K562 (cell line): ENCODE results near the gene DUSP5. TPM values are rescaled to one million over a fixed set of nuclear protein-coding genes. Genes with fewer than 3 reads are reported as not detected.

ENCODE experiments used
- ATAC-seq: fragments of 200-7000 bp; cut with Tn5 transposase; 3 replicates; pipeline ENCODE4 v1.9.1; 2020; ENCODE audit warnings: moderate library complexity
- BruUV-seq: library from RNA; stranded (reverse); fragments of 400-500 nt; replicated peaks from 2 replicates; lab custom pipeline; 2021; lab: Mats Ljungman, UMichigan
- CTCF ChIA-PET: fragments of 300-600 bp; formaldehyde crosslinking; extraction: SDS; loops from one replicate; lab custom pipeline; 2021; ENCODE audit warnings: low intra/inter-chr PET ratio; lab: Yijun Ruan, JAX
- POLR2A ChIA-PET: fragments of 300-600, 350-650 bp; sonication (Branson Sonifier 250); formaldehyde crosslinking; extraction: SDS; loops from one replicate; lab custom pipeline; 2021; ENCODE audit warnings: antibody characterized with exemption, inconsistent platforms; lab: Yijun Ruan, JAX
- DNase-seq, 4 experiments: peaks; one replicate each; pipeline versions ENCODE4 v3.0.0 to v3.0.0-alpha.2; 2011 to 2018; ENCODE audit warnings: low spot score in 3 of 4, mixed read lengths in 3 of 4; ENCODE audit errors: extremely low read depth in 1 of 4
- FAIRE-seq: peaks from 2 replicates; lab custom pipeline; 2011; peaks lifted over from hg19 to GRCh38; lab: Jason Lieb, UNC
- H2AFZ ChIP-seq: 2 replicates; pipeline ENCODE4 v1.6.0; 2011; ENCODE audit warnings: low read depth, low read length, control low read depth, inconsistent platforms
- H3K27ac ChIP-seq: fragments of 200-600 bp; 3 replicates; pipeline ENCODE4 v1.8.0; 2011; ENCODE audit warnings: low read depth, mild to moderate bottlenecking, control low read depth, inconsistent platforms, low read length, moderate library complexity, mixed read lengths; ENCODE audit errors: extremely low read depth
- H3K27me3 ChIP-seq, 2 experiments: fragments of 300-600 bp in 1 of 2; 2 replicates in 1 of 2; 3 replicates in 1 of 2; pipeline versions ENCODE4 v1.6.0 to v1.8.0; 2011; ENCODE audit warnings: inconsistent platforms in 2 of 2, low read length in 2 of 2, mild to moderate bottlenecking in 1 of 2, mixed read lengths in 1 of 2, moderate library complexity in 1 of 2; ENCODE audit not compliant: control insufficient read depth in 2 of 2, insufficient read depth in 2 of 2
- H3K36me3 ChIP-seq: fragments of 300-600 bp; 3 replicates; pipeline ENCODE4 v1.8.0; 2011; ENCODE audit warnings: mild to moderate bottlenecking, low read length, inconsistent platforms; ENCODE audit not compliant: control insufficient read depth, insufficient read depth
- H3K4me1 ChIP-seq, 2 experiments: fragments of 200-600 bp in 1 of 2; replicated peaks in 1 of 2; 2 replicates in 1 of 2; 3 replicates in 1 of 2; pipeline versions ENCODE4 v1.5.1 to v1.8.0; 2011; ENCODE audit warnings: inconsistent platforms in 2 of 2, low read length in 2 of 2, mild to moderate bottlenecking in 1 of 2, mixed read lengths in 1 of 2, moderate library complexity in 1 of 2; ENCODE audit not compliant: control insufficient read depth in 2 of 2, insufficient read depth in 2 of 2
- H3K4me2 ChIP-seq: 2 replicates; pipeline ENCODE4 v1.6.1; 2011; ENCODE audit warnings: low read length, control low read depth, inconsistent platforms, mixed read lengths; ENCODE audit not compliant: insufficient read depth
- H3K4me3 ChIP-seq: fragments of 200-600 bp; sonication (generic), shearing (Covaris generic); 2 replicates; pipeline ENCODE4 v1.5.1; 2016; ENCODE audit warnings: control low read depth, inconsistent platforms
- H3K79me2 ChIP-seq: fragments of 200-600 bp; 3 replicates; pipeline ENCODE4 v1.8.0; 2011; ENCODE audit warnings: low read length, inconsistent platforms; ENCODE audit not compliant: control insufficient read depth, insufficient read depth
- H3K9ac ChIP-seq, 2 experiments: 2 replicates each; pipeline versions ENCODE4 v1.6.0 to v1.6.1; 2011; ENCODE audit warnings: low read depth in 2 of 2, low read length in 2 of 2, control low read depth in 1 of 2, inconsistent platforms in 1 of 2, mild to moderate bottlenecking in 1 of 2, mixed read lengths in 1 of 2; ENCODE audit not compliant: insufficient read depth in 1 of 2
- H3K9me1 ChIP-seq: one replicate; pipeline ENCODE4 v1.6.0; 2011; ENCODE audit warnings: inconsistent platforms, mild to moderate bottlenecking, low read length, moderate library complexity; ENCODE audit not compliant: control insufficient read depth, insufficient read depth
- H3K9me3 ChIP-seq: replicated peaks from 2 replicates; pipeline ENCODE4 v1.5.1; 2011; ENCODE audit warnings: low read depth, low read length, inconsistent platforms; ENCODE audit not compliant: control insufficient read depth, insufficient read depth
- H4K20me1 ChIP-seq: replicated peaks from 2 replicates; pipeline ENCODE4 v1.6.1; 2011; ENCODE audit warnings: low read length, inconsistent platforms, mixed read lengths; ENCODE audit not compliant: control insufficient read depth, insufficient read depth
- ASH1L ChIP-seq: fragments of 450-650 bp; IDR thresholded peaks from 2 replicates; pipeline ENCODE4 v1.6.1; 2018; ENCODE audit warnings: borderline replicate concordance, mild to moderate bottlenecking, low read depth; ENCODE audit not compliant: partially characterized antibody
- BHLHE40 ChIP-seq: IDR thresholded peaks from 2 replicates; pipeline ENCODE4 v1.6.1; 2011; ENCODE audit warnings: low read length, improper control_type of control experiment
- CBX3 ChIP-seq, 2 experiments: IDR thresholded peaks; 1 replicate in 1 of 2; 2 replicates in 1 of 2; pipeline ENCODE4 v1.6.1; 2012; ENCODE audit warnings: inconsistent platforms in 2 of 2, low read length in 2 of 2, borderline replicate concordance in 1 of 2, control low read depth in 1 of 2
- ESRRA ChIP-seq: fragments of 450-650 bp; IDR thresholded peaks from 2 replicates; pipeline ENCODE4 v1.6.1; 2014; ENCODE audit warnings: low read depth, mild to moderate bottlenecking, moderate library complexity, borderline replicate concordance
- ETS2 ChIP-seq: IDR thresholded peaks from 2 replicates; pipeline ENCODE4 v1.6.1; 2016; ENCODE audit warnings: borderline replicate concordance, missing genetic modification characterization, mild to moderate bottlenecking, moderate library complexity, missing compliant biosample characterization; ENCODE audit not compliant: poor library complexity, severe bottlenecking
- HOXB6 ChIP-seq: fragments of 250-450 bp; sonication (Bioruptor Pico); IDR thresholded peaks from 2 replicates; pipeline ENCODE4 v1.5.1; 2022; ENCODE audit warnings: mild to moderate bottlenecking, borderline replicate concordance
- LARP7 ChIP-seq: fragments of 450-650 bp; IDR thresholded peaks from 2 replicates; pipeline ENCODE4 v1.6.1; 2016
- MXI1 ChIP-seq: IDR thresholded peaks from 2 replicates; pipeline ENCODE4 v1.6.1; 2011; ENCODE audit warnings: low read depth, mild to moderate bottlenecking, improper control_type of control experiment, low read length
- POLR2AphosphoS2 ChIP-seq: IDR thresholded peaks from 2 replicates; pipeline ENCODE4 v1.6.1; 2012; ENCODE audit warnings: low read length, improper control_type of control experiment
- YY1 ChIP-seq, 3 experiments: IDR thresholded peaks; 2 replicates each; pipeline ENCODE4 v1.6.1; 2011; ENCODE audit warnings: low read length in 2 of 3, mild to moderate bottlenecking in 2 of 3, moderate library complexity in 2 of 3, borderline replicate concordance in 1 of 3, control low read depth in 1 of 3, low read depth in 1 of 3; ENCODE audit not compliant: insufficient read depth in 3 of 3, insufficient replicate concordance in 2 of 3, control insufficient read depth in 1 of 3, insufficient read length in 1 of 3; ENCODE audit errors: extremely low read depth in 1 of 3
- ZNF124 ChIP-seq: sonication (generic); formaldehyde crosslinking; IDR thresholded peaks from 2 replicates; pipeline ENCODE4 v1.8.1; 2022; ENCODE audit warnings: missing genetic modification reagents
- ZNF277 ChIP-seq: fragments of 250-450 bp; sonication (Bioruptor Pico); IDR thresholded peaks from 2 replicates; pipeline ENCODE4 v1.8.0; 2022; ENCODE audit warnings: inconsistent platforms, mild to moderate bottlenecking, moderate library complexity, borderline replicate concordance
- ZSCAN32 ChIP-seq: fragments of 450-650 bp; formaldehyde crosslinking; IDR thresholded peaks from 2 replicates; pipeline ENCODE4 v1.4.0; 2020; ENCODE audit warnings: mild to moderate bottlenecking, moderate library complexity
- WGBS: fragments of 100-300 bp; shearing (Covaris generic); methylation state at CpG from one replicate; pipeline ENCODE4 v1.1.6; 2016; ENCODE audit warnings: low coverage, mixed read lengths; ENCODE audit not compliant: insufficient coverage; ENCODE audit errors: missing lambda C conversion rate; 5-methylcytosine and 5-hydroxymethylcytosine counted together
- in situ Hi-C: fragments of 300-500 bp; cut with MboI; formaldehyde crosslinking; loops from 4 replicates; pipeline ENCODE4 v1.15.0; 2018; ENCODE audit warnings: inconsistent platforms, mixed read lengths
- intact Hi-C: fragments of 100-400 bp; cut with micrococcal nuclease; formaldehyde crosslinking; loops from 2 replicates; pipeline ENCODE4 v1.14.2; 2022
- polyA plus RNA-seq, 8 experiments: library from polyadenylated mRNA; depleted of rRNA in 4 of 8; stranded (reverse) in 5 of 8; unstranded in 3 of 8; fragments of >200 nt; fragmentation: Nextera tagmentation in 2 of 8; fragmentation: Illumina TruSeq in 1 of 8; extraction: Ambion mirVana in 2 of 8; extraction: Trizol in 1 of 8; gene quantifications; 2 replicates each; pipeline versions ENCODE4 v1.2.1 to v1.2.3, GENCODE V29; 2011 to 2014; ENCODE audit warnings: inconsistent platforms in 1 of 8, missing spikeins in 1 of 8
- total RNA-seq, 7 experiments: library from RNA; depleted of rRNA in 6 of 7; stranded (reverse); fragments of >200 nt in 6 of 7; fragmentation: Illumina TruSeq in 2 of 7; extraction: Trizol in 2 of 7; gene quantifications; 2 replicates each; pipeline versions ENCODE4 v1.2.1 to v1.2.3, GENCODE V29; 2011 to 2021; ENCODE audit warnings: low replicate concordance in 1 of 7
- TF ChIP-seq, protein P1 (sequence below): fragments of 450-650 bp; formaldehyde crosslinking; IDR thresholded peaks from 2 replicates; pipeline ENCODE4 v1.4.0; 2020; ENCODE audit warnings: mild to moderate bottlenecking, moderate library complexity
- TF ChIP-seq, protein P2 (sequence below): fragments of 250-450 bp; sonication (Bioruptor Pico); IDR thresholded peaks from 2 replicates; pipeline ENCODE4 v1.4.0; 2020; ENCODE audit warnings: borderline replicate concordance

Gene DUSP5
- total and polyA plus RNA-seq, 9 of the 15 experiments (the other 6 are each of a cell fraction or from before 2014, with no cell fraction given) = 0.49 to 3.4 (median 2.0) TPM

DNA sequence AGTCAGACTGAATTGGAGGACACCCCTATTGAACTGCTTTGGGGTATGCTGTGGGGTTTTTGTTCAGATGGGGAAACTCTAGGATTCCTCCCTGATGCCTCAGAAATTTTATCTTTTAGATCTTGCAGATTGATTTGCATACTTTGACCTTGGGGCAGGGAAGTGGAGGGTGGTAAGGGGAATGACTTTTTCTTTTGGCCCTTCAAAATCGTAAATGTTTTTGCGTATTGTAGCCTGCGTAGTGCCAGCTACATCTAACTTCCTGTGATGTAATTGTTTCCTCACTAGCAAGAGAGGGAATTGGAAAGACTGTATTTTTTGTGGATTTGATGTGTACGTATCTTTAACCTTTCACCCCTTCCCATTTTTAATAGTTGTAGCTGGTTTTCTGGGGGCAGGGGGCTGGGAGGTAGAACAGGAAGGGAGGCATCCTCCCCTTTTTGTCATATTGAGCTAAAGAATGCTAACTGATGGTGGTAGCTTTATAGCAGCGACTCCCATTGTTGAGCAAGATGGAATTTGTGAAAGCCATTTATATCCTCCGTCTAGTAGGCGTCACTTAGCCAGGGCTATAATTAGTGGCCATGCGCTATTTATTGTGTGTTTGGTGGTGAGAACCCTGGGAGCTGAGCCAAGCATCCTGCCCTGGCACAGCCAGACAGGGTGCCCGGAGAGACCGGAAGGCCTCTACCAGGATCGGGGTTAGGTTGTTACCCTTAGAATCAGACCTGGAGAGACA lies 11.3 kb downstream of the DUSP5 start (continued):
- peak; percentile 75; the same call in 1 of the 2 replicates for TF ChIP-seq ESRRA
- TF ChIP-seq, all 486 proteins: peak for 1

DNA sequence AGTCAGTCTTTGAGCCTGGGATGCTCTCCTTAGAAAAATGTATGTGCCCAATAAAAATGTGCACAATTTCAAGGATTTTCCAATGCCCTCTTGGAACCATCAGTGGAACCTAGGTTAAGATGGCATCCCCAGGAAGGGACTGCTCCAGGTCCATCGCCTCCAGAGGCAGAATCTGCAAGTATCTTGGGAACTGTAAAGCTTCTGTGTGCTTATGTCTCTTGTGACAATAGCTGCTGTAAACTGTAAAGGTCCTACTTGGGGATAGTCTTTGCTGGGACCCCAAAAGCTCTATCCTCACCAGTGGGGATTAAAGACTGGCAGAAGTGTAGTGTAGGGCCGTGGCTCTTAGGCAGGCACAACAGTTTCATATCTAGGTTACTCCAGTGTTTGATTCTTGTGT lies 11.9 kb downstream of the DUSP5 start:
- POLR2A ChIA-PET = no interaction called here
- no peak for FAIRE-seq

More for the DNA sequence above, 11.9 kb downstream of the DUSP5 start:
- no peak for DNase-seq
- Histone ChIP-seq H3K4me3 (no peak overlapping the region), H2AFZ (no peak overlapping the region), H3K27ac (no peak overlapping the region), H4K20me1 (no peaks in the 10 kb centered on the region), H3K9ac (no peak overlapping the region), H3K27me3 (no peaks in the 10 kb centered on the region), H3K4me1 (peaks cover 3 to 14% of the 10 kb centered on the region in 2 experiments; a peak in 4 of 5 replicates), H3K9me1 (no peaks in the 10 kb centered on the region), H3K79me2 (no peaks in the 10 kb centered on the region; the same call in 2 of the 3 replicates), H3K4me2 (no peak overlapping the region), H3K9me3 (no peaks in the 10 kb centered on the region), H3K36me3 (peaks cover 18% of the 10 kb centered on the region; the same call in 1 of the 3 replicates)
- no peak for ATAC-seq
- intact Hi-C loops (no loop called here), in situ Hi-C loops (no loop called here)
- 83% methylated on average over 2 of the region's 2 CpGs for WGBS
- TF ChIP-seq, protein P1, sequence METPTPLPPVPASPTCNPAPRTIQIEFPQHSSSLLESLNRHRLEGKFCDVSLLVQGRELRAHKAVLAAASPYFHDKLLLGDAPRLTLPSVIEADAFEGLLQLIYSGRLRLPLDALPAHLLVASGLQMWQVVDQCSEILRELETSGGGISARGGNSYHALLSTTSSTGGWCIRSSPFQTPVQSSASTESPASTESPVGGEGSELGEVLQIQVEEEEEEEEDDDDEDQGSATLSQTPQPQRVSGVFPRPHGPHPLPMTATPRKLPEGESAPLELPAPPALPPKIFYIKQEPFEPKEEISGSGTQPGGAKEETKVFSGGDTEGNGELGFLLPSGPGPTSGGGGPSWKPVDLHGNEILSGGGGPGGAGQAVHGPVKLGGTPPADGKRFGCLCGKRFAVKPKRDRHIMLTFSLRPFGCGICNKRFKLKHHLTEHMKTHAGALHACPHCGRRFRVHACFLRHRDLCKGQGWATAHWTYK (CRISPR knock-in tag) = no peak
- no peak for TF ChIP-seq ASH1L
- no peak for TF ChIP-seq CBX3 (IDR thresholded peaks at IDR 0.05; ENCODE audit: borderline replicate concordance in 1 of 2, low read length in 2 of 2)
- TF ChIP-seq ETS2 (tag) = no peak
- TF ChIP-seq POLR2AphosphoS2 = no peak
- TF ChIP-seq BHLHE40 = no peak
- no peak for TF ChIP-seq HOXB6 (CRISPR knock-in tag)
- TF ChIP-seq LARP7 = no peak
- TF ChIP-seq, protein P2, sequence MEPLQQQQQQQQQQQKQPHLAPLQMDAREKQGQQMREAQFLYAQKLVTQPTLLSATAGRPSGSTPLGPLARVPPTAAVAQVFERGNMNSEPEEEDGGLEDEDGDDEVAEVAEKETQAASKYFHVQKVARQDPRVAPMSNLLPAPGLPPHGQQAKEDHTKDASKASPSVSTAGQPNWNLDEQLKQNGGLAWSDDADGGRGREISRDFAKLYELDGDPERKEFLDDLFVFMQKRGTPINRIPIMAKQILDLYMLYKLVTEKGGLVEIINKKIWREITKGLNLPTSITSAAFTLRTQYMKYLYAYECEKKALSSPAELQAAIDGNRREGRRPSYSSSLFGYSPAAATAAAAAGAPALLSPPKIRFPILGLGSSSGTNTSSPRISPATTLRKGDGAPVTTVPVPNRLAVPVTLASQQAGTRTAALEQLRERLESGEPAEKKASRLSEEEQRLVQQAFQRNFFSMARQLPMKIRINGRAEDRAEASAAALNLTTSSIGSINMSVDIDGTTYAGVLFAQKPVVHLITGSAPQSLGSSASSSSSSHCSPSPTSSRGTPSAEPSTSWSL (CRISPR knock-in tag) = no peak
- TF ChIP-seq YY1 (IDR thresholded peaks at IDR 0.05; ENCODE audit: borderline replicate concordance in 1 of 3, control insufficient read depth in 1 of 3, extremely low read depth in 1 of 3, insufficient read depth in 3 of 3, insufficient read length in 1 of 3, insufficient replicate concordance in 2 of 3, low read depth in 1 of 3, low read length in 2 of 3) = no peak
- TF ChIP-seq ZSCAN32 = no peak
- TF ChIP-seq ZNF277 = no peak
- TF ChIP-seq MXI1 = no peak
- TF ChIP-seq ZNF124 (CRISPR knock-in tag) = no peak
- BruUV-seq = no TSS peak
- CTCF ChIA-PET = no interaction called here
